Calu3 (cell line): ENCODE measurements around the gene PRKCA. TPM values are rescaled to one million over a fixed set of nuclear protein-coding genes. Genes with fewer than 3 reads are reported as not detected.

Experiments used
- BruUV-seq: library from RNA; stranded (reverse); fragments of 400-500 nt; replicated peaks from 2 replicates; lab custom pipeline; 2021; lab: Mats Ljungman, UMichigan
- CTCF ChIA-PET: fragments of 300-600 bp; sonication (Branson Sonifier 250); formaldehyde crosslinking; loops from one replicate; lab custom pipeline; 2022; ENCODE audit warnings: antibody characterized with exemption; lab: Charles Lee
- DNase-seq: peaks from one replicate; pipeline ENCODE4 v3.0.0; 2022
- H3K27ac Mint-ChIP-seq: one replicate; pipeline ENCODE4 v1.8.0; 2022; ENCODE audit warnings: mixed read lengths; ENCODE audit not compliant: unreplicated experiment
- H3K27me3 Mint-ChIP-seq: one replicate; pipeline ENCODE4 v1.8.0; 2022; ENCODE audit warnings: mixed read lengths; ENCODE audit not compliant: unreplicated experiment
- H3K36me3 Mint-ChIP-seq: one replicate; pipeline ENCODE4 v1.8.0; 2022; ENCODE audit warnings: mild to moderate bottlenecking, moderate library complexity, mixed read lengths; ENCODE audit not compliant: insufficient read depth, unreplicated experiment
- H3K4me1 Mint-ChIP-seq: one replicate; pipeline ENCODE4 v1.8.0; 2022; ENCODE audit warnings: mild to moderate bottlenecking, low read depth, mixed read lengths; ENCODE audit not compliant: unreplicated experiment
- H3K4me3 Mint-ChIP-seq: one replicate; pipeline ENCODE4 v1.8.0; 2022; ENCODE audit warnings: mild to moderate bottlenecking, low read depth, moderate library complexity, mixed read lengths; ENCODE audit not compliant: unreplicated experiment
- H3K9me3 Mint-ChIP-seq: one replicate; pipeline ENCODE4 v1.8.0; 2022; ENCODE audit warnings: low read depth, mixed read lengths; ENCODE audit not compliant: unreplicated experiment
- CTCF ChIP-seq: fragments of 200-600 bp; IDR thresholded peaks from one replicate; pipeline ENCODE4 v1.8.0; 2022; ENCODE audit warnings: antibody characterized with exemption; ENCODE audit not compliant: unreplicated experiment
- intact Hi-C: fragments of 100-400 bp; cut with micrococcal nuclease; formaldehyde crosslinking; loops from one replicate; pipeline ENCODE4 v1.10.0; 2022; ENCODE audit not compliant: unreplicated experiment
- total RNA-seq: library from RNA; stranded (reverse); gene quantifications from 2 replicates; pipeline ENCODE4 v1.2.3, GENCODE V29; 2022

PRKCA gene
- total RNA-seq, 1 experiment from 2014 or later = 126 TPM

- no peak overlapping the region for H3K4me3 Mint-ChIP-seq
- intact Hi-C loops = no loop called here
- H3K4me1 Mint-ChIP-seq = no peaks in the 10 kb centered on the region
- no peak for DNase-seq
- H3K27me3 Mint-ChIP-seq = no peaks in the 10 kb centered on the region
- H3K36me3 Mint-ChIP-seq = peaks cover 16% of the 10 kb centered on the region
- no peak for TF ChIP-seq CTCF
- no peaks in the 10 kb centered on the region for H3K9me3 Mint-ChIP-seq
- CTCF ChIA-PET = interaction anchor here (0.6 kb wide), 1 partner anchor 468 kb away, joined by 3 read pairs; the partner anchor contains the start of gene PRKCA
- H3K27ac Mint-ChIP-seq = no peak overlapping the region
- no TSS peak for BruUV-seq
Measured at GRCh38 chr17:66769911-66770310, 467.5 kb downstream of the PRKCA start.

- intact Hi-C loops = no loop called here
- no TSS peak for BruUV-seq
- Mint-ChIP-seq H3K4me1 (no peaks in the 10 kb centered on the region), H3K36me3 (peaks cover 18% of the 10 kb centered on the region), H3K27ac (no peak overlapping the region), H3K27me3 (no peaks in the 10 kb centered on the region), H3K9me3 (no peaks in the 10 kb centered on the region), H3K4me3 (no peak overlapping the region)
- CTCF ChIA-PET = no interaction called here
- DNase-seq = no peak
- no peak for TF ChIP-seq CTCF
Measured at GRCh38 chr17:66772148-66772812, 469.9 kb downstream of the PRKCA start.

GRCh38 chr17:66775271-66775670 is 472.9 kb downstream of the PRKCA start:
- BruUV-seq = no TSS peak
- intact Hi-C loops = no loop called here
- CTCF ChIA-PET = no interaction called here
- Mint-ChIP-seq H3K9me3 (no peaks in the 10 kb centered on the region), H3K4me1 (no peaks in the 10 kb centered on the region), H3K27me3 (no peaks in the 10 kb centered on the region), H3K4me3 (no peak overlapping the region), H3K36me3 (peaks cover 25% of the 10 kb centered on the region), H3K27ac (no peak overlapping the region)
- no peak for TF ChIP-seq CTCF
- no peak for DNase-seq

GRCh38 chr17:66775881-66776400 is 473.5 kb downstream of the PRKCA start:
- Mint-ChIP-seq H3K27ac (no peak overlapping the region), H3K4me1 (no peaks in the 10 kb centered on the region), H3K27me3 (no peaks in the 10 kb centered on the region), H3K36me3 (peaks cover 24% of the 10 kb centered on the region), H3K4me3 (no peak overlapping the region), H3K9me3 (no peaks in the 10 kb centered on the region)
- no peak for DNase-seq
- TF ChIP-seq CTCF = no peak
- CTCF ChIA-PET = no interaction called here
- intact Hi-C loops = no loop called here
- BruUV-seq = no TSS peak
